Medulla oblongata (tissue), 1 donor: ENCODE data around the gene NCAPD2.
"Not testable (repeated sequence)": the region's sequence is repeated elsewhere in the genome, so short reads cannot be mapped to it uniquely, and the experiment has no call there.

ENCODE experiments used
- DNase-seq: peaks from one replicate; pipeline ENCODE4 v3.0.0-alpha.2; 2015; ENCODE audit errors: extremely low spot score

The NCAPD2 gene

DNA sequence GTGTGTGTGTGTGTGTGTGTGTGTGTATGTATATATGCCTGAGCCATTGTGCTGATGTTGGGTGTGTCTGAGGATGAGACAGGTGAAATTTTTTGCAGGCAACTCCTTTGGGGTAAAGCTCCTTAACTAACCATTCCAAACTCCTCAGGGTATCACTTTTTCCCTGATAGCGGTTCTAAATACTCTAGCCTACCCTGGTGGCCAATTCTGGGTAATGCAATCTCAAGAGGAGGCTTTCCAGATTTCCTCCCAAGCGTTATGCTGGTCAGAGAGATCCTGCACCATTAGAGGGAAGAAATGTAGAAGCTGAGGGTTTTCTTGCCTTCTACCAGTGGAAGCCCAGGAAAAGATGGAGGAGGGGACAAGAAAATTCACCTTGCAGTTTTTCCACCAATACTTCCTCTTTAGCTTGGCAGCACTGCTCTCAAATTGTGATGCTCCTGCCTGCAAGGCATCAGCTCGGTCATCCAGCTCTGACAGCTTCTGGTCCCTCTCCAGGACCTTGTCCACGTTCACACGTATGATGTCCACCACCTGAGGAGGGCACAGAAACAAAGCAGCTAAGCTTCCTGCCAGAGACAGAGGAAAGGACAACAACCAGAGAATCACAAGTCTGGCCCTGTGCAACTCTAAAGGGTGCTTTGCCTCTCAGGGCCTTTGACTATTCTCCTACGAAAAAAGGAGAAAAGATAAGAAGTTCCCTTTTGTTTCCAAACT lies 28.3 kb upstream of the NCAPD2 start:
- DNase-seq = peak; percentile 90

GRCh38 chr12:6466184-6466573 lies 27.7 kb upstream of the NCAPD2 start:
- no peak for DNase-seq

GRCh38 chr12:6466751-6467150 lies 27.2 kb upstream of the NCAPD2 start:
- not testable (repeated sequence) for DNase-seq

- DNase-seq = not testable (repeated sequence)
Measured at GRCh38 chr12:6467571-6468282, 26.2 kb upstream of the NCAPD2 start.

GRCh38 chr12:6468283-6468575 lies 25.7 kb upstream of the NCAPD2 start:
- DNase-seq = no peak

GRCh38 chr12:6469092-6469491 lies 24.8 kb upstream of the NCAPD2 start:
- DNase-seq = no peak

GRCh38 chr12:6469609-6470374 lies 24.1 kb upstream of the NCAPD2 start:
- no peak for DNase-seq

- DNase-seq = peak; percentile 99
Measured at GRCh38 chr12:6470375-6471163, 23.3 kb upstream of the NCAPD2 start, which contains the start of gene VAMP1. VAMP1 (minus strand) TSS chr12:6470677; CDS start chr12:6470531, 146 bp downstream.

- DNase-seq = no peak
Measured at GRCh38 chr12:6471989-6472360, 21.9 kb upstream of the NCAPD2 start.

DNA sequence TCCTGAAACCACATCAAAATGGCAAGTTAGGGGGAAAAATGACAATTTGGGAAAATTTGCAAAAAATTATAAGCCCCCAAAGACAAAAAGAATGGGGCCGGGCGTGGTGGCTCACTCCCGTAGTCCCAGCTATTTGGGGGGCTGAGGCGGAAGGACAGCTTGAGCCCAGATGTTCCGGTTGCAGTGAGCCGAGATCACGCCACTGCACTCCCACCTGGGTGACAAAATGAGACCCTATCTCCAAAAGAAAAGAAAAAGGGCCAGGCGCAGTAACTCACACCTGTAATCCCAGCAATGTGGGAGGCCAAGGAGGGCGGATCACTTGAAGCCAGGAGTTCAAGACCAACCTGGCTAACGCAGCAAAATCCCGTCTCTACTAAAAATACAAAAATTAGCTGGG lies 21.4 kb upstream of the NCAPD2 start:
- DNase-seq = no peak

- DNase-seq = not testable (repeated sequence)
Measured at GRCh38 chr12:6475233-6475975, 18.5 kb upstream of the NCAPD2 start.

DNA sequence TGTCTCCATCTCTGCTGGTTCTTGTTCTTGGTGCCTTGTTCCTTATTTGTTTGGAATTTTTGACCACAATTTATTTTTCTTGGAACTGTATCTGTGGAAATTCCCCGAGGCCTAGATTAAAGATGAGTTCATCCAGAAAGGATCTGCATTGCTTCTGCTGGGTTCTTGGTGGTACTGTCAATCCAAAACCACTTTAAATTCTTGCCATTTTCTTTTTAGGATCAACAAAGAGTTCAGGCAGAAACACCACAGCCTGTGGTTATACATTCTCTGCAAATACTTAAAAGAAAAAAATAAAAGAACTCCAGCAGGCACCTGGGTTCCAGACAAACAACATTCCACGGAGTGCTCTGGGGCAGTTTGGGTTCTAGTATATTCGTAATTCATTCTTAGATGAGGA lies 17.4 kb upstream of the NCAPD2 start:
- DNase-seq = no peak

- DNase-seq = not testable (repeated sequence)
Measured at GRCh38 chr12:6477601-6478377, 16.1 kb upstream of the NCAPD2 start.

GRCh38 chr12:6478416-6478815 lies 15.5 kb upstream of the NCAPD2 start:
- no peak for DNase-seq

DNA sequence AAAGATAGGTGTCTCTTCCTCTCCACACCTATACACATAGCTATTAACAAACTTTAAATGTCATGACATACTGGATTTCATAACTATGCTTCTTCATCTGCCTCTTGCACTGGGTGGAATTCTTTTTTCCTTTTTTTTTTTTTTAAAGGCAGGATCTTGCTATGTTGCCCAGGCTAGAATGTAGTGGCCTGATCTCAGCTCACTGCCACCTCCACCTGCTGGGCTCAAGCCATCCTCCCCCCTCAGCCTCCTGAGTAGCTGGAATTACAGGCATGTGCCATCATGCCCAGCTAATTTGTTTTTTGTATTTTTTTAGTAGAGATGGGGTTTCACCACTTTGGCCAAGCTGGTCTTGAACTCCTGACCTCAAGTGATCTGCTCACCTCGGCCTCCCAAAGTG lies 5.7 kb upstream of the NCAPD2 start:
- DNase-seq = no peak

GRCh38 chr12:6489449-6489848 lies 4.5 kb upstream of the NCAPD2 start:
- DNase-seq = no peak

- DNase-seq = not testable (repeated sequence)
Measured at GRCh38 chr12:6490673-6491072, 3.2 kb upstream of the NCAPD2 start.

- peak; percentile 97 for DNase-seq
Measured at GRCh38 chr12:6492838-6493496, 935 bp upstream of the NCAPD2 start, which contains the start of gene MRPL51. MRPL51 (minus strand) TSS chr12:6493262; CDS start chr12:6493136, 126 bp downstream.

- DNase-seq = peak; percentile 19
Measured at GRCh38 chr12:6494258-6494743, 399 bp downstream of the NCAPD2 start.

DNA sequence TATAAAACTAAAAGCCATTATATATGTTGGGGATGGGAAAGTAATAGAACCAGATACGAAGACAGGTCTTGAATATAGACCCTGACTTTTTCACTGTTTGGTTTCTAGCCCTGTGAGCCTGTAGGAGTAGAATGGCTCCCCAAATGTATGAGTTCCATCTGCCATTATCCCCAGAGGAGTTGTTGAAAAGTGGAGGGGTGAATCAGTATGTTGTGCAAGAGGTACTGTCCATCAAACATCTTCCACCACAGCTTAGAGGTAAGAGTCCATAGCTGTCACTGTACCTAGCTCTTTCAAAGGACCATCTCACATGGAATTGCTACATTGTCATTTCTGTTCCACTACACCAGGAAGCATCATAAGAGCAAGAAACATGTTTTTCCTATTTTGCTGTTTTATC lies 1.1 kb downstream of the NCAPD2 start:
- DNase-seq = no peak
